Mesothelial cell of epicardium (in vitro differentiated cells): Measurements from ENCODE around the gene HACE1. TPM values are rescaled to one million over a fixed set of nuclear protein-coding genes. Genes with fewer than 3 reads are reported as not detected.

Experiments used
- DNase-seq, 2 experiments: peaks; one replicate each; pipeline ENCODE4 v3.0.0; 2021; ENCODE audit warnings: low spot score in 2 of 2; ENCODE audit not compliant: unreplicated experiment in 2 of 2
- H3K27ac Mint-ChIP-seq: 2 replicates; pipeline ENCODE4 v1.8.0; 2021; ENCODE audit warnings: mixed read lengths
- H3K27me3 Mint-ChIP-seq: 2 replicates; pipeline ENCODE4 v1.8.0; 2021; ENCODE audit warnings: low read depth, mixed read lengths
- H3K36me3 Mint-ChIP-seq: 2 replicates; pipeline ENCODE4 v1.8.0; 2021; ENCODE audit warnings: mixed read lengths
- H3K4me1 Mint-ChIP-seq: 2 replicates; pipeline ENCODE4 v1.8.0; 2021; ENCODE audit warnings: mixed read lengths
- H3K4me3 Mint-ChIP-seq: 2 replicates; pipeline ENCODE4 v1.8.0; 2021; ENCODE audit warnings: mild to moderate bottlenecking, moderate library complexity, mixed read lengths
- H3K9me3 Mint-ChIP-seq: 2 replicates; pipeline ENCODE4 v1.8.0; 2021; ENCODE audit warnings: mixed read lengths
- CTCF ChIP-seq: fragments of 200-600 bp; sonication (generic); IDR thresholded peaks from one replicate; pipeline ENCODE4 v1.5.0; 2021; ENCODE audit warnings: antibody characterized with exemption; ENCODE audit not compliant: unreplicated experiment
- total RNA-seq: library from RNA; stranded (reverse); gene quantifications from 3 replicates; pipeline ENCODE4 v1.2.1, GENCODE V29; 2021

Gene HACE1
- total RNA-seq, 1 donor from 2014 or later, result 25.9 TPM

GRCh38 chr6:104796031-104796785 is 63.5 kb downstream of the HACE1 start:
- no peaks in the 10 kb centered on the region for H3K27me3 Mint-ChIP-seq
- no peak overlapping the region for H3K27ac Mint-ChIP-seq
- peaks cover 3% of the 10 kb centered on the region for H3K4me1 Mint-ChIP-seq
- H3K9me3 Mint-ChIP-seq, result peaks cover 5% of the 10 kb centered on the region
- peaks cover 21% of the 10 kb centered on the region for H3K36me3 Mint-ChIP-seq
- no peak for TF ChIP-seq CTCF
- DNase-seq, result no peak
- no peak overlapping the region for H3K4me3 Mint-ChIP-seq

- no peak for TF ChIP-seq CTCF
- H3K36me3 Mint-ChIP-seq, result peaks cover 14% of the 10 kb centered on the region
- no peak overlapping the region for H3K4me3 Mint-ChIP-seq
- H3K9me3 Mint-ChIP-seq, result no peaks in the 10 kb centered on the region
- peaks cover 3% of the 10 kb centered on the region for H3K4me1 Mint-ChIP-seq
- no peaks in the 10 kb centered on the region for H3K27me3 Mint-ChIP-seq
- DNase-seq, result no peak
- no peak overlapping the region for H3K27ac Mint-ChIP-seq
These were observed 64.4 kb downstream of the HACE1 start for GRCh38 chr6:104795363-104795762.

- Mint-ChIP-seq H3K4me1 (peaks cover 12% of the 10 kb centered on the region), H3K4me3 (no peak overlapping the region), H3K27me3 (no peaks in the 10 kb centered on the region), H3K9me3 (no peaks in the 10 kb centered on the region), H3K27ac (peak overlapping the region; percentile 48), H3K36me3 (peaks cover 8% of the 10 kb centered on the region)
- peak; percentile 41 for TF ChIP-seq CTCF
- DNase-seq, result no peak
These were observed 69.9 kb downstream of the HACE1 start for GRCh38 chr6:104789770-104790190.

- H3K36me3 Mint-ChIP-seq, result peaks cover 6% of the 10 kb centered on the region
- no peak overlapping the region for H3K4me3 Mint-ChIP-seq
- H3K4me1 Mint-ChIP-seq, result peaks cover 13% of the 10 kb centered on the region
- no peaks in the 10 kb centered on the region for H3K9me3 Mint-ChIP-seq
- TF ChIP-seq CTCF, result no peak
- no peak for DNase-seq
- H3K27me3 Mint-ChIP-seq, result no peaks in the 10 kb centered on the region
- peak overlapping the region; percentile 4 for H3K27ac Mint-ChIP-seq
These were observed 71.3 kb downstream of the HACE1 start for GRCh38 chr6:104788400-104788799.

- H3K27ac Mint-ChIP-seq, result no peak overlapping the region
- peaks cover 9% of the 10 kb centered on the region for H3K36me3 Mint-ChIP-seq
- no peak for DNase-seq
- H3K27me3 Mint-ChIP-seq, result no peaks in the 10 kb centered on the region
- H3K4me3 Mint-ChIP-seq, result no peak overlapping the region
- H3K9me3 Mint-ChIP-seq, result no peaks in the 10 kb centered on the region
- no peak for TF ChIP-seq CTCF
- H3K4me1 Mint-ChIP-seq, result peaks cover 13% of the 10 kb centered on the region
These were observed 72.4 kb downstream of the HACE1 start for GRCh38 chr6:104787305-104787704.
